ENCODE data around the gene ASTL. TPM values are rescaled to one million over a fixed set of nuclear protein-coding genes. Genes with fewer than 3 reads are reported as not detected.

The ASTL gene
- polyA plus RNA-seq, 3 donors, result 0.71 TPM; not detected in 2

- DNase-seq, result no peak
- Histone ChIP-seq H3K27me3 (ENCODE audit: control insufficient read depth in 2 of 2, insufficient read depth in 2 of 2, low read length in 2 of 2) (no peaks in the 10 kb centered on the region), H3K79me2 (ENCODE audit: insufficient read depth, low read length) (no peaks in the 10 kb centered on the region), H3K9ac (ENCODE audit: insufficient read depth, low read length, poor library complexity, severe bottlenecking) (no peak overlapping the region), H3K4me3 (replicated peaks in 1 of 3; ENCODE audit: low read depth in 2 of 3, low read length in 3 of 3) (no peak overlapping the region), H3K36me3 (replicated peaks in 1 of 2; ENCODE audit: control insufficient read depth in 1 of 2, insufficient read depth in 2 of 2, low read length in 2 of 2) (no peaks in the 10 kb centered on the region), H3K27ac (ENCODE audit: low read depth in 1 of 2, low read length in 2 of 2) (no peak overlapping the region), H4K20me1 (ENCODE audit: insufficient read depth, low read length) (no peaks in the 10 kb centered on the region), H3K4me2 (replicated peaks; ENCODE audit: extremely low read depth, low read length, poor library complexity, severe bottlenecking) (no peak overlapping the region), H3K9me3 (replicated peaks in 1 of 2; ENCODE audit: control insufficient read depth in 1 of 2, insufficient read depth in 1 of 2, low read length in 2 of 2) (peaks cover 11 to 18% of the 10 kb centered on the region in 2 donors), H3K4me1 (ENCODE audit: control insufficient read depth in 1 of 2, insufficient read depth in 2 of 2, low read length in 2 of 2) (peaks cover 6 to 18% of the 10 kb centered on the region in 2 donors), H2AFZ (ENCODE audit: insufficient read depth, low read depth, low read length, poor library complexity, severe bottlenecking) (no peak overlapping the region)
- Mint-ChIP-seq H3K27ac (peak overlapping the region in 2 of 7 donors; percentile 68 to 73), H3K4me3 (no peak overlapping the region), H3K36me3 (no peaks in the 10 kb centered on the region), H3K27me3 (ENCODE audit: low read depth in 3 of 3) (peaks cover 4 to 16% (median 8%) of the 10 kb centered on the region in 3 donors), H3K9me3 (peaks cover 13 to 27% (median 21%) of the 10 kb centered on the region in 7 donors), H3K4me1 (peaks cover 14% of the 10 kb centered on the region)
- WGBS (ENCODE audit: insufficient coverage), result 94% methylated on average over 3 of the region's 3 CpGs
- TF ChIP-seq CTCF (IDR thresholded peaks at IDR 0.05), result no peak
- intact Hi-C loops (cut with micrococcal nuclease), result no loop called here
Measured at GRCh38 chr2:96105152-96105915, 33.0 kb downstream of the ASTL start.

- no peak for DNase-seq
- Mint-ChIP-seq H3K4me3 (no peak overlapping the region), H3K4me1 (peaks cover 18% of the 10 kb centered on the region), H3K27me3 (ENCODE audit: low read depth in 3 of 3) (peaks cover 4 to 16% (median 8%) of the 10 kb centered on the region in 3 donors), H3K36me3 (no peaks in the 10 kb centered on the region), H3K27ac (no peak overlapping the region), H3K9me3 (peaks cover 13 to 27% (median 21%) of the 10 kb centered on the region in 7 donors)
- Histone ChIP-seq H3K79me2 (ENCODE audit: insufficient read depth, low read length) (no peaks in the 10 kb centered on the region), H3K27ac (ENCODE audit: low read depth in 1 of 2, low read length in 2 of 2) (peak overlapping the region in 1 of 2 donors; percentile 41), H3K9me3 (replicated peaks in 1 of 2; ENCODE audit: control insufficient read depth in 1 of 2, insufficient read depth in 1 of 2, low read length in 2 of 2) (peaks cover 11 to 18% of the 10 kb centered on the region in 2 donors), H4K20me1 (ENCODE audit: insufficient read depth, low read length) (no peaks in the 10 kb centered on the region), H3K4me2 (replicated peaks; ENCODE audit: extremely low read depth, low read length, poor library complexity, severe bottlenecking) (peak overlapping the region; percentile 11), H3K27me3 (ENCODE audit: control insufficient read depth in 2 of 2, insufficient read depth in 2 of 2, low read length in 2 of 2) (no peaks in the 10 kb centered on the region), H3K9ac (ENCODE audit: insufficient read depth, low read length, poor library complexity, severe bottlenecking) (no peak overlapping the region), H2AFZ (ENCODE audit: insufficient read depth, low read depth, low read length, poor library complexity, severe bottlenecking) (no peak overlapping the region), H3K4me1 (ENCODE audit: control insufficient read depth in 1 of 2, insufficient read depth in 2 of 2, low read length in 2 of 2) (peaks cover 6 to 24% of the 10 kb centered on the region in 2 donors), H3K36me3 (replicated peaks in 1 of 2; ENCODE audit: control insufficient read depth in 1 of 2, insufficient read depth in 2 of 2, low read length in 2 of 2) (no peaks in the 10 kb centered on the region), H3K4me3 (replicated peaks in 1 of 3; ENCODE audit: low read depth in 2 of 3, low read length in 3 of 3) (no peak overlapping the region)
- intact Hi-C loops (cut with micrococcal nuclease), result no loop called here
- TF ChIP-seq CTCF (IDR thresholded peaks at IDR 0.05), result no peak
- WGBS (ENCODE audit: insufficient coverage), result 86% methylated on average over 5 of the region's 6 CpGs
Measured at GRCh38 chr2:96104487-96104861, 33.8 kb downstream of the ASTL start.
